Chondrocyte (in vitro differentiated cells): ENCODE results near the gene PARD6A. TPM values are rescaled to one million over a fixed set of nuclear protein-coding genes. Genes with fewer than 3 reads are reported as not detected.

Experiments used
- DNase-seq: peaks from one replicate; pipeline ENCODE4 v3.0.0; 2021; ENCODE audit warnings: mixed read lengths, low spot score
- H3K27ac Mint-ChIP-seq: one replicate; pipeline ENCODE4 v1.8.0; 2021; ENCODE audit warnings: mild to moderate bottlenecking, moderate library complexity, mixed read lengths; ENCODE audit not compliant: unreplicated experiment
- H3K27me3 Mint-ChIP-seq: 2 replicates; pipeline ENCODE4 v1.8.0; 2021; ENCODE audit warnings: low read depth, mixed read lengths
- H3K36me3 Mint-ChIP-seq: 2 replicates; pipeline ENCODE4 v1.8.0; 2021; ENCODE audit warnings: low read depth, mixed read lengths
- H3K4me1 Mint-ChIP-seq: 2 replicates; pipeline ENCODE4 v1.8.0; 2021; ENCODE audit warnings: low read depth, mild to moderate bottlenecking, mixed read lengths
- H3K4me3 Mint-ChIP-seq: one replicate; pipeline ENCODE4 v1.8.0; 2021; ENCODE audit warnings: mild to moderate bottlenecking, moderate library complexity, mixed read lengths; ENCODE audit not compliant: unreplicated experiment
- H3K9me3 Mint-ChIP-seq: 2 replicates; pipeline ENCODE4 v1.8.0; 2021; ENCODE audit warnings: low read depth, mixed read lengths
- total RNA-seq: library from RNA; stranded (reverse); gene quantifications from 3 replicates; pipeline ENCODE4 v1.2.1, GENCODE V29; 2021
- TF ChIP-seq, protein P1 (sequence below): fragments of 200-600 bp; sonication (generic); IDR thresholded peaks from 2 replicates; pipeline ENCODE4 v1.5.0; 2021; ENCODE audit warnings: antibody characterized with exemption, mild to moderate bottlenecking, moderate library complexity

The PARD6A gene
- total RNA-seq, 1 donor from 2014 or later = 3.5 TPM

DNA sequence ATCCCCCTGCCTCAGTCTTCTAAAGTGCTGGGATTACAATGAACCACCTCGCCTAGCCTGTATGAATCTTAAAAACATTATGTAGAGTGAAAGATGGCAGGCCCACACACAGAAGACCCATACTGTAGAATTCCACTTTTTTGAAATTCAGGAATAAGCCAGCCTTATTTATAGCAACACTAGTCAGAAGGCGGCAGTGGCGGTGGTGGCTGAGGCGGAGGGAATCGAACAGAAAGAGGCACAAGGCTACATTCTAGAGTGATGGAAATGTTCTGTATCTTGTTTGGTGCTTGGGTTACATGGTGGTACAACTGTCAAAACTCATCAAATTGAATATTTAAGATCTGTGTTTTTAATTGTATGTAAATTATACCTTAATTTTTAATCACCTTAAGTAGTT lies 47.0 kb downstream of the PARD6A start:
- Mint-ChIP-seq H3K9me3 (no peaks in the 10 kb centered on the region), H3K27me3 (no peaks in the 10 kb centered on the region), H3K36me3 (peaks cover 2% of the 10 kb centered on the region), H3K4me3 (no peak overlapping the region), H3K4me1 (peaks cover 11% of the 10 kb centered on the region), H3K27ac (no peak overlapping the region)
- no peak for DNase-seq
- TF ChIP-seq, protein P1, sequence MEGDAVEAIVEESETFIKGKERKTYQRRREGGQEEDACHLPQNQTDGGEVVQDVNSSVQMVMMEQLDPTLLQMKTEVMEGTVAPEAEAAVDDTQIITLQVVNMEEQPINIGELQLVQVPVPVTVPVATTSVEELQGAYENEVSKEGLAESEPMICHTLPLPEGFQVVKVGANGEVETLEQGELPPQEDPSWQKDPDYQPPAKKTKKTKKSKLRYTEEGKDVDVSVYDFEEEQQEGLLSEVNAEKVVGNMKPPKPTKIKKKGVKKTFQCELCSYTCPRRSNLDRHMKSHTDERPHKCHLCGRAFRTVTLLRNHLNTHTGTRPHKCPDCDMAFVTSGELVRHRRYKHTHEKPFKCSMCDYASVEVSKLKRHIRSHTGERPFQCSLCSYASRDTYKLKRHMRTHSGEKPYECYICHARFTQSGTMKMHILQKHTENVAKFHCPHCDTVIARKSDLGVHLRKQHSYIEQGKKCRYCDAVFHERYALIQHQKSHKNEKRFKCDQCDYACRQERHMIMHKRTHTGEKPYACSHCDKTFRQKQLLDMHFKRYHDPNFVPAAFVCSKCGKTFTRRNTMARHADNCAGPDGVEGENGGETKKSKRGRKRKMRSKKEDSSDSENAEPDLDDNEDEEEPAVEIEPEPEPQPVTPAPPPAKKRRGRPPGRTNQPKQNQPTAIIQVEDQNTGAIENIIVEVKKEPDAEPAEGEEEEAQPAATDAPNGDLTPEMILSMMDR = no peak

DNA sequence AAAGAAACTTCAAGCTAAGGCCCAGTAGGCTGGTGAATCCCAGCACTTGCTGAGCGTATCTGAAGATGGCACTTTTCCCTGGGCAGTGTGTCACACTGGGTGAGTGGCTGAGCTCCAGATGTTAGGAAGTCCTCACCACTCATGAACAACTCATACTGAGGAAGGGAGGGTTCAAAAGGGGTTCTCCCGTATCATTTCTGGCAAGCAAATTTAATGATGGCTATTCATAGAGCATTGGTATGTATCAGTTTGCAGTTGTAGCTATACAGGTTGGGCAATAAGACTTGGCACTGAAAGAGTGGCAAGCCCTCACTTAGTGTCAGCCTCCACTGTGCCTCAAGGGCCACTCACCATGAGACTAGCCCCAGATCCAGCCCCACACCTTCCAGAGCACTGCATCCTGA lies 47.6 kb downstream of the PARD6A start:
- Mint-ChIP-seq H3K9me3 (no peaks in the 10 kb centered on the region), H3K27ac (no peak overlapping the region)

DNA sequence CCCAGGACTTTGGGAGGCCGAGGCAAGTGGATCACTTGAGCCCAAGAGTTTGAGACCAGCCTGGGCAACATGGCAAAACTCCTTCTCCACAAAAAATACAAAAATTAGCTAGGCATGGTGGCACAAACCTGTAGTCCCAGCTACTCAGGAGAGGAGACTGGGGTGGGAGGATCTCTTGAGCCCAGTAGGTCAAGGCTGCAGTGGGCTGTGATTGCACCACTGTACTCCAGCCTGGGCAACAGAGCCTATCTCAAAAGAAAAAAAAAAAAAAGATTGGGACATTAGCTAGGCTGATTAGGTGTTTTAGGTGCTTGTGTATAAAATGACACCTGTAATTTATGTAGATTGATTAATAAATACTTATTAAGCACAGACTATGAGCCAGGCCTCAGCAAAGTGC lies 48.3 kb downstream of the PARD6A start:
- peaks cover 2% of the 10 kb centered on the region for H3K36me3 Mint-ChIP-seq
- no peak for DNase-seq
- no peaks in the 10 kb centered on the region for H3K27me3 Mint-ChIP-seq
- H3K27ac Mint-ChIP-seq = no peak overlapping the region
- TF ChIP-seq, protein P1 = no peak
- peaks cover 3% of the 10 kb centered on the region for H3K4me1 Mint-ChIP-seq
- no peak overlapping the region for H3K4me3 Mint-ChIP-seq
- H3K9me3 Mint-ChIP-seq = no peaks in the 10 kb centered on the region

More for the DNA sequence above, 47.6 kb downstream of the PARD6A start:
- TF ChIP-seq, protein P1 = no peak
- Mint-ChIP-seq H3K27me3 (no peaks in the 10 kb centered on the region), H3K36me3 (peaks cover 2% of the 10 kb centered on the region), H3K4me1 (peaks cover 9% of the 10 kb centered on the region), H3K4me3 (no peak overlapping the region)
- no peak for DNase-seq

DNA sequence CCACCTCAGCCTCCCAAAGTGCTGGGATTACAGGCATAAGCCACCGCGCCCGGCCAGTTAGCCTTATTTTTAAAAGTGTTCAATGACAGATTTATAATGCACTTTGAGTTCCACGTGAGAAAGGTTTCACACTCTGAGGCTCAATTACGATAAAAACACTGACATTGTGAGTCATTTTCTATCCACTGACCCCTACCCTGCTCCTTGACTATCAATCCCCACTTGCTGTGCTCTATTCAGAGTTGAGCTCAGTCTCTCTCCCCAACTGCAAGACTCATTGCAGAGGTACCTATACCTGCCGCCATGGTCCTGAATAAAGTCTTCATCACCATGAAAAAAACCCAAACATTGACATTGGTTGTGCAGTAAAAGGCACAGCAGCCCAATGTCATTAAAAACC lies 49.8 kb downstream of the PARD6A start:
- TF ChIP-seq, protein P1 = no peak

More for the DNA sequence above, 49.8 kb downstream of the PARD6A start:
- H3K36me3 Mint-ChIP-seq = peaks cover 2% of the 10 kb centered on the region
- H3K4me3 Mint-ChIP-seq = no peak overlapping the region
- no peaks in the 10 kb centered on the region for H3K4me1 Mint-ChIP-seq
- H3K27ac Mint-ChIP-seq = no peak overlapping the region
- no peak for DNase-seq
- H3K9me3 Mint-ChIP-seq = no peaks in the 10 kb centered on the region
- H3K27me3 Mint-ChIP-seq = no peaks in the 10 kb centered on the region

Other genes starting within 250 kb of the PARD6A start
- 11.8 to 15.0 TPM (median 12.2 TPM) in 3 replicates for gene ZDHHC1, start 244.5 kb upstream of the PARD6A start, total RNA-seq
- gene HSD11B2, start 229.8 kb upstream of the PARD6A start, total RNA-seq = 0.20 to 0.77 TPM in 2 of 3 replicates, not detected in the other
- 83.8 to 89.8 TPM (median 85.5 TPM) in 3 replicates for gene ATP6V0D1, start 179.8 kb upstream of the PARD6A start, total RNA-seq
- gene AGRP, start 177.4 kb upstream of the PARD6A start, total RNA-seq = not detected in 3 replicates
- 52.0 to 99.1 TPM (median 97.6 TPM) in 3 replicates for gene RIPOR1, start 132.1 kb upstream of the PARD6A start, total RNA-seq
- 31.2 to 34.2 TPM (median 32.3 TPM) in 3 replicates for gene CTCF, start 98.4 kb upstream of the PARD6A start, total RNA-seq
- 0.97 to 1.8 TPM (median 1.5 TPM) in 3 replicates for gene CARMIL2, start 15.8 kb upstream of the PARD6A start, total RNA-seq
- 16.2 to 18.0 TPM (median 17.2 TPM) in 3 replicates for gene ACD, start 700 bp upstream of the PARD6A start, total RNA-seq
- 6.2 to 9.2 TPM (median 6.4 TPM) in 3 replicates for gene ENKD1, start 5.8 kb downstream of the PARD6A start, total RNA-seq
- gene C16orf86, start 5.9 kb downstream of the PARD6A start, total RNA-seq = 0.82 to 3.1 TPM (median 0.85 TPM) in 3 replicates
- 14.4 to 22.4 TPM (median 16.3 TPM) in 3 replicates for gene GFOD2, start 58.4 kb downstream of the PARD6A start, total RNA-seq
- 13.4 to 16.8 TPM (median 14.4 TPM) in 3 replicates for gene RANBP10, start 145.6 kb downstream of the PARD6A start, total RNA-seq
- gene TSNAXIP1, start 145.9 kb downstream of the PARD6A start, total RNA-seq = 1.8 to 3.1 TPM (median 2.3 TPM) in 3 replicates
- gene THAP11, start 181.4 kb downstream of the PARD6A start, total RNA-seq = 25.3 to 26.3 TPM (median 25.7 TPM) in 3 replicates
- gene NUTF2, start 186.0 kb downstream of the PARD6A start, total RNA-seq = 131 to 147 TPM (median 135 TPM) in 3 replicates
- gene CENPT, start 186.7 kb downstream of the PARD6A start, total RNA-seq = 50.5 to 58.3 TPM (median 52.8 TPM) in 3 replicates
- 67.6 to 77.2 TPM (median 67.9 TPM) in 3 replicates for gene EDC4, start 212.1 kb downstream of the PARD6A start, total RNA-seq
- gene NRN1L, start 223.9 kb downstream of the PARD6A start, total RNA-seq = 0.57 TPM in 1 of 3 replicates, not detected in the others
- gene PSKH1, start 232.3 kb downstream of the PARD6A start, total RNA-seq = 33.1 to 38.9 TPM (median 35.9 TPM) in 3 replicates